NCI-H748 (cell line): ENCODE data around the gene CD81.
"Not testable (repeated sequence)": the region's sequence is repeated elsewhere in the genome, so short reads cannot be mapped to it uniquely, and the experiment has no call there.

Experiments
- DNase-seq: peaks from one replicate; lab custom pipeline; 2025; ENCODE audit not compliant: unreplicated experiment; lab: John Stamatoyannopoulos, UW

Gene CD81

GRCh38 chr11:2355000-2355644 is 22.0 kb upstream of the CD81 start:
- no peak for DNase-seq

GRCh38 chr11:2357246-2357645 is 19.9 kb upstream of the CD81 start:
- DNase-seq, result no peak

- DNase-seq, result not testable (repeated sequence)
Observed at GRCh38 chr11:2357651-2358050, 19.5 kb upstream of the CD81 start.

GRCh38 chr11:2358754-2359442 is 18.2 kb upstream of the CD81 start:
- no peak for DNase-seq

GRCh38 chr11:2359557-2359956 is 17.6 kb upstream of the CD81 start:
- DNase-seq, result no peak

- DNase-seq, result no peak
Observed at GRCh38 chr11:2360081-2360642, 16.9 kb upstream of the CD81 start.

- DNase-seq, result no peak
Observed at GRCh38 chr11:2361565-2361964, 15.5 kb upstream of the CD81 start.

GRCh38 chr11:2362414-2362813 is 14.7 kb upstream of the CD81 start:
- no peak for DNase-seq

GRCh38 chr11:2363130-2363529 is 14.0 kb upstream of the CD81 start:
- DNase-seq, result no peak

GRCh38 chr11:2363577-2364370 is 13.3 kb upstream of the CD81 start:
- no peak for DNase-seq

GRCh38 chr11:2364386-2364785 is 12.7 kb upstream of the CD81 start:
- not testable (repeated sequence) for DNase-seq

GRCh38 chr11:2365571-2366210 is 11.4 kb upstream of the CD81 start:
- no peak for DNase-seq

GRCh38 chr11:2366276-2366675 is 10.8 kb upstream of the CD81 start:
- no peak for DNase-seq

- no peak for DNase-seq
Observed at GRCh38 chr11:2366733-2367132, 10.4 kb upstream of the CD81 start.

GRCh38 chr11:2367266-2368160 is 9.6 kb upstream of the CD81 start:
- DNase-seq, result no peak

GRCh38 chr11:2368178-2368850 is 8.8 kb upstream of the CD81 start:
- DNase-seq, result no peak

GRCh38 chr11:2368851-2369180 is 8.3 kb upstream of the CD81 start:
- no peak for DNase-seq

- DNase-seq, result no peak
Observed at GRCh38 chr11:2369320-2369719, 7.8 kb upstream of the CD81 start.

- DNase-seq, result no peak
Observed at GRCh38 chr11:2369896-2370295, 7.2 kb upstream of the CD81 start.
